ENCODE data around the gene MGAT5.

MGAT5 gene

GRCh38 chr2:134231965-134232340 is 21.9 kb upstream of the MGAT5 start:
- DNase-seq (ENCODE audit: low read depth in 3 of 3), result no peak

GRCh38 chr2:134232461-134232860 is 21.4 kb upstream of the MGAT5 start:
- no peak for DNase-seq (ENCODE audit: low read depth in 3 of 3)

GRCh38 chr2:134232868-134233727 is 20.8 kb upstream of the MGAT5 start:
- DNase-seq (ENCODE audit: low read depth in 3 of 3), result no peak

GRCh38 chr2:134233728-134234136 is 20.1 kb upstream of the MGAT5 start:
- DNase-seq (ENCODE audit: low read depth in 3 of 3), result no peak

- no peak for DNase-seq (ENCODE audit: low read depth in 3 of 3)
Measured at GRCh38 chr2:134234535-134234934, 19.3 kb upstream of the MGAT5 start.

GRCh38 chr2:134235510-134236144 is 18.2 kb upstream of the MGAT5 start:
- no peak for DNase-seq (ENCODE audit: low read depth in 3 of 3)

- DNase-seq (ENCODE audit: low read depth in 3 of 3), result no peak
Measured at GRCh38 chr2:134238371-134238770, 15.5 kb upstream of the MGAT5 start.

GRCh38 chr2:134240061-134240460 is 13.8 kb upstream of the MGAT5 start:
- no peak for DNase-seq (ENCODE audit: low read depth in 3 of 3)

GRCh38 chr2:134241911-134242310 is 12.0 kb upstream of the MGAT5 start:
- no peak for DNase-seq (ENCODE audit: low read depth in 3 of 3)

GRCh38 chr2:134243244-134243643 is 10.6 kb upstream of the MGAT5 start:
- DNase-seq (ENCODE audit: low read depth in 3 of 3), result no peak

- DNase-seq (ENCODE audit: low read depth in 3 of 3), result no peak
Measured at GRCh38 chr2:134244086-134244485, 9.8 kb upstream of the MGAT5 start.

GRCh38 chr2:134244587-134244986 is 9.3 kb upstream of the MGAT5 start:
- no peak for DNase-seq (ENCODE audit: low read depth in 3 of 3)

GRCh38 chr2:134245340-134245984 is 8.4 kb upstream of the MGAT5 start:
- DNase-seq (ENCODE audit: low read depth in 3 of 3), result peak; percentile 60 to 71 (median 66)

- no peak for DNase-seq (ENCODE audit: low read depth in 3 of 3)
Measured at GRCh38 chr2:134246154-134246874, 7.6 kb upstream of the MGAT5 start.

- no peak for DNase-seq (ENCODE audit: low read depth in 3 of 3)
Measured at GRCh38 chr2:134247679-134248078, 6.2 kb upstream of the MGAT5 start.

- no peak for DNase-seq (ENCODE audit: low read depth in 3 of 3)
Measured at GRCh38 chr2:134248913-134249312, 5.0 kb upstream of the MGAT5 start.

GRCh38 chr2:134249755-134250154 is 4.1 kb upstream of the MGAT5 start:
- DNase-seq (ENCODE audit: low read depth in 3 of 3), result no peak

- DNase-seq (ENCODE audit: low read depth in 3 of 3), result peak in 1 of 3 experiments; percentile 25
Measured at GRCh38 chr2:134250840-134251461, 2.9 kb upstream of the MGAT5 start.

GRCh38 chr2:134252092-134252750 is 1.7 kb upstream of the MGAT5 start:
- DNase-seq (ENCODE audit: low read depth in 3 of 3), result peak in 2 of 3 experiments; percentile 32 to 43

GRCh38 chr2:134253117-134253704 is 661 bp upstream of the MGAT5 start:
- no peak for DNase-seq (ENCODE audit: low read depth in 3 of 3)

GRCh38 chr2:134254824-134255223 is 952 bp downstream of the MGAT5 start:
- DNase-seq (ENCODE audit: low read depth in 3 of 3), result no peak
